ENCODE data around the gene TBC1D2.
"Not testable (repeated sequence)": the region's sequence is repeated elsewhere in the genome, so short reads cannot be mapped to it uniquely, and the experiment has no call there.

The TBC1D2 gene

GRCh38 chr9:98288881-98289280 lies 33.4 kb upstream of the TBC1D2 start:
- H3K9ac ChIP-seq (ENCODE audit: low read length): no peak overlapping the region
- H3K27me3 ChIP-seq (ENCODE audit: control insufficient read depth, insufficient read depth, low read length): no peaks in the 10 kb centered on the region
- no peaks in the 10 kb centered on the region for H3K9me3 ChIP-seq (ENCODE audit: control insufficient read depth, low read length)
- H3K4me3 ChIP-seq (ENCODE audit: low read length): no peak overlapping the region
- no peaks in the 10 kb centered on the region for H3K4me1 ChIP-seq (ENCODE audit: control insufficient read depth, insufficient read depth, low read length)
- no peaks in the 10 kb centered on the region for H3K36me3 ChIP-seq (ENCODE audit: control insufficient read depth, insufficient read depth, low read length)

GRCh38 chr9:98287384-98287783 lies 31.9 kb upstream of the TBC1D2 start:
- Histone ChIP-seq H3K27me3 (ENCODE audit: control insufficient read depth, insufficient read depth, low read length) (no peaks in the 10 kb centered on the region), H3K4me1 (ENCODE audit: control insufficient read depth, insufficient read depth, low read length) (no peaks in the 10 kb centered on the region), H3K36me3 (ENCODE audit: control insufficient read depth, insufficient read depth, low read length) (no peaks in the 10 kb centered on the region), H3K4me3 (ENCODE audit: low read length) (no peak overlapping the region), H3K9ac (ENCODE audit: low read length) (no peak overlapping the region), H3K9me3 (ENCODE audit: control insufficient read depth, low read length) (no peaks in the 10 kb centered on the region)

- H3K4me3 ChIP-seq (ENCODE audit: low read length): no peak overlapping the region
- no peaks in the 10 kb centered on the region for H3K27me3 ChIP-seq (ENCODE audit: control insufficient read depth, insufficient read depth, low read length)
- no peak overlapping the region for H3K9ac ChIP-seq (ENCODE audit: low read length)
- no peaks in the 10 kb centered on the region for H3K36me3 ChIP-seq (ENCODE audit: control insufficient read depth, insufficient read depth, low read length)
- H3K9me3 ChIP-seq (ENCODE audit: control insufficient read depth, low read length): no peaks in the 10 kb centered on the region
- H3K4me1 ChIP-seq (ENCODE audit: control insufficient read depth, insufficient read depth, low read length): no peaks in the 10 kb centered on the region
Observed at GRCh38 chr9:98285446-98285845, 30.0 kb upstream of the TBC1D2 start.

- Histone ChIP-seq H3K9me3 (ENCODE audit: control insufficient read depth, low read length) (no peaks in the 10 kb centered on the region), H3K36me3 (ENCODE audit: control insufficient read depth, insufficient read depth, low read length) (no peaks in the 10 kb centered on the region), H3K4me1 (ENCODE audit: control insufficient read depth, insufficient read depth, low read length) (no peaks in the 10 kb centered on the region), H3K27me3 (ENCODE audit: control insufficient read depth, insufficient read depth, low read length) (peaks cover 5% of the 10 kb centered on the region), H3K4me3 (ENCODE audit: low read length) (no peak overlapping the region), H3K9ac (ENCODE audit: low read length) (no peak overlapping the region)
Observed at GRCh38 chr9:98284754-98285153, 29.3 kb upstream of the TBC1D2 start.

- not testable (repeated sequence) for H3K9me3 ChIP-seq (ENCODE audit: control insufficient read depth, low read length); H3K4me1 ChIP-seq (ENCODE audit: control insufficient read depth, insufficient read depth, low read length); H3K9ac ChIP-seq (ENCODE audit: low read length); H3K36me3 ChIP-seq (ENCODE audit: control insufficient read depth, insufficient read depth, low read length); H3K4me3 ChIP-seq (ENCODE audit: low read length)
- peaks cover 19% of the 10 kb centered on the region for H3K27me3 ChIP-seq (ENCODE audit: control insufficient read depth, insufficient read depth, low read length)
Observed at GRCh38 chr9:98283143-98283542, 27.7 kb upstream of the TBC1D2 start.

- Histone ChIP-seq H3K4me3 (ENCODE audit: low read length) (no peak overlapping the region), H3K4me1 (ENCODE audit: control insufficient read depth, insufficient read depth, low read length) (no peaks in the 10 kb centered on the region), H3K36me3 (ENCODE audit: control insufficient read depth, insufficient read depth, low read length) (no peaks in the 10 kb centered on the region), H3K9me3 (ENCODE audit: control insufficient read depth, low read length) (no peaks in the 10 kb centered on the region), H3K9ac (ENCODE audit: low read length) (no peak overlapping the region), H3K27me3 (ENCODE audit: control insufficient read depth, insufficient read depth, low read length) (peaks cover 19% of the 10 kb centered on the region)
Observed at GRCh38 chr9:98281281-98281680, 25.8 kb upstream of the TBC1D2 start.

- no peak overlapping the region for H3K9ac ChIP-seq (ENCODE audit: low read length)
- no peaks in the 10 kb centered on the region for H3K36me3 ChIP-seq (ENCODE audit: control insufficient read depth, insufficient read depth, low read length)
- no peak overlapping the region for H3K4me3 ChIP-seq (ENCODE audit: low read length)
- H3K4me1 ChIP-seq (ENCODE audit: control insufficient read depth, insufficient read depth, low read length): no peaks in the 10 kb centered on the region
- peaks cover 19% of the 10 kb centered on the region for H3K27me3 ChIP-seq (ENCODE audit: control insufficient read depth, insufficient read depth, low read length)
- H3K9me3 ChIP-seq (ENCODE audit: control insufficient read depth, low read length): no peaks in the 10 kb centered on the region
Observed at GRCh38 chr9:98280574-98280973, 25.1 kb upstream of the TBC1D2 start.

- Histone ChIP-seq H3K9me3 (ENCODE audit: control insufficient read depth, low read length) (no peaks in the 10 kb centered on the region), H3K4me1 (ENCODE audit: control insufficient read depth, insufficient read depth, low read length) (no peaks in the 10 kb centered on the region), H3K9ac (ENCODE audit: low read length) (no peak overlapping the region), H3K4me3 (ENCODE audit: low read length) (no peak overlapping the region), H3K27me3 (ENCODE audit: control insufficient read depth, insufficient read depth, low read length) (peaks cover 19% of the 10 kb centered on the region), H3K36me3 (ENCODE audit: control insufficient read depth, insufficient read depth, low read length) (no peaks in the 10 kb centered on the region)
Observed at GRCh38 chr9:98280162-98280561, 24.7 kb upstream of the TBC1D2 start.

GRCh38 chr9:98276907-98277469 lies 21.5 kb upstream of the TBC1D2 start:
- Histone ChIP-seq H3K9ac (ENCODE audit: low read length) (no peak overlapping the region), H3K4me1 (ENCODE audit: control insufficient read depth, insufficient read depth, low read length) (no peaks in the 10 kb centered on the region), H3K27me3 (ENCODE audit: control insufficient read depth, insufficient read depth, low read length) (peaks cover 19% of the 10 kb centered on the region), H3K9me3 (ENCODE audit: control insufficient read depth, low read length) (no peaks in the 10 kb centered on the region), H3K4me3 (ENCODE audit: low read length) (no peak overlapping the region), H3K36me3 (ENCODE audit: control insufficient read depth, insufficient read depth, low read length) (no peaks in the 10 kb centered on the region)

- Histone ChIP-seq H3K36me3 (ENCODE audit: control insufficient read depth, insufficient read depth, low read length) (no peaks in the 10 kb centered on the region), H3K9me3 (ENCODE audit: control insufficient read depth, low read length) (no peaks in the 10 kb centered on the region), H3K4me1 (ENCODE audit: control insufficient read depth, insufficient read depth, low read length) (no peaks in the 10 kb centered on the region), H3K4me3 (ENCODE audit: low read length) (no peak overlapping the region), H3K27me3 (ENCODE audit: control insufficient read depth, insufficient read depth, low read length) (peaks cover 18% of the 10 kb centered on the region), H3K9ac (ENCODE audit: low read length) (no peak overlapping the region)
Observed at GRCh38 chr9:98275159-98275558, 19.7 kb upstream of the TBC1D2 start.

- no peak overlapping the region for H3K9ac ChIP-seq (ENCODE audit: low read length)
- no peaks in the 10 kb centered on the region for H3K27me3 ChIP-seq (ENCODE audit: control insufficient read depth, insufficient read depth, low read length)
- H3K4me1 ChIP-seq (ENCODE audit: control insufficient read depth, insufficient read depth, low read length): no peaks in the 10 kb centered on the region
- no peaks in the 10 kb centered on the region for H3K36me3 ChIP-seq (ENCODE audit: control insufficient read depth, insufficient read depth, low read length)
- no peaks in the 10 kb centered on the region for H3K9me3 ChIP-seq (ENCODE audit: control insufficient read depth, low read length)
- no peak overlapping the region for H3K4me3 ChIP-seq (ENCODE audit: low read length)
Observed at GRCh38 chr9:98272083-98272482, 16.6 kb upstream of the TBC1D2 start.

- Histone ChIP-seq H3K9me3 (ENCODE audit: control insufficient read depth, low read length) (no peaks in the 10 kb centered on the region), H3K9ac (ENCODE audit: low read length) (no peak overlapping the region), H3K36me3 (ENCODE audit: control insufficient read depth, insufficient read depth, low read length) (no peaks in the 10 kb centered on the region), H3K4me1 (ENCODE audit: control insufficient read depth, insufficient read depth, low read length) (no peaks in the 10 kb centered on the region), H3K27me3 (ENCODE audit: control insufficient read depth, insufficient read depth, low read length) (no peaks in the 10 kb centered on the region), H3K4me3 (ENCODE audit: low read length) (no peak overlapping the region)
Observed at GRCh38 chr9:98271479-98271878, 16.0 kb upstream of the TBC1D2 start.

GRCh38 chr9:98270284-98270683 lies 14.8 kb upstream of the TBC1D2 start:
- H3K4me1 ChIP-seq (ENCODE audit: control insufficient read depth, insufficient read depth, low read length); H3K36me3 ChIP-seq (ENCODE audit: control insufficient read depth, insufficient read depth, low read length); H3K9ac ChIP-seq (ENCODE audit: low read length); H3K4me3 ChIP-seq (ENCODE audit: low read length); H3K9me3 ChIP-seq (ENCODE audit: control insufficient read depth, low read length); H3K27me3 ChIP-seq (ENCODE audit: control insufficient read depth, insufficient read depth, low read length): not testable (repeated sequence)
